MCF 10A (cell line): ENCODE measurements around the gene GTF2E1. TPM values are rescaled to one million over a fixed set of nuclear protein-coding genes. Genes with fewer than 3 reads are reported as not detected.
A peak's percentile ranks its signal among the peaks of the same experiment; 100 is the strongest.

Source experiments
- BruUV-seq: library from RNA; stranded (reverse); fragments of 400-500 nt; replicated peaks from 2 replicates; lab custom pipeline; 2021; lab: Mats Ljungman, UMichigan
- CTCF ChIA-PET: fragments of 300-600 bp; sonication (Branson Sonifier 250); formaldehyde crosslinking; extraction: SDS; loops from one replicate; lab custom pipeline; 2021; ENCODE audit warnings: antibody characterized with exemption, inconsistent platforms; lab: Yijun Ruan, JAX
- POLR2A ChIA-PET: fragments of 300-600, 350-650 bp; sonication (Branson Sonifier 250); formaldehyde crosslinking; extraction: SDS; loops from one replicate; lab custom pipeline; 2020; ENCODE audit warnings: antibody characterized with exemption, inconsistent platforms; lab: Yijun Ruan, JAX
- DNase-seq: peaks from one replicate; pipeline ENCODE4 v3.0.0-alpha.2; 2018; ENCODE audit not compliant: unreplicated experiment
- H3K27ac Mint-ChIP-seq: one replicate; pipeline ENCODE4 v1.8.0; 2022; ENCODE audit warnings: mild to moderate bottlenecking, low read depth, mixed read lengths; ENCODE audit not compliant: unreplicated experiment
- H3K27me3 Mint-ChIP-seq: one replicate; pipeline ENCODE4 v1.8.0; 2022; ENCODE audit warnings: mixed read lengths; ENCODE audit not compliant: insufficient read depth, unreplicated experiment
- H3K36me3 Mint-ChIP-seq: one replicate; pipeline ENCODE4 v1.8.0; 2022; ENCODE audit warnings: mild to moderate bottlenecking, moderate library complexity, mixed read lengths; ENCODE audit not compliant: insufficient read depth, unreplicated experiment
- H3K4me1 Mint-ChIP-seq: one replicate; pipeline ENCODE4 v1.8.0; 2022; ENCODE audit warnings: mixed read lengths; ENCODE audit not compliant: insufficient read depth, unreplicated experiment
- H3K4me3 Mint-ChIP-seq: one replicate; pipeline ENCODE4 v1.8.0; 2022; ENCODE audit warnings: mild to moderate bottlenecking, moderate library complexity, mixed read lengths; ENCODE audit not compliant: unreplicated experiment
- H3K9me3 Mint-ChIP-seq: one replicate; pipeline ENCODE4 v1.8.0; 2022; ENCODE audit warnings: mixed read lengths; ENCODE audit not compliant: unreplicated experiment
- intact Hi-C: fragments of 100-400 bp; cut with micrococcal nuclease; formaldehyde crosslinking; loops from 2 replicates; pipeline ENCODE4 v1.14.1; 2022
- total RNA-seq: library from RNA; stranded (reverse); gene quantifications from 2 replicates; pipeline ENCODE4 v1.2.3, GENCODE V29; 2022
- TF ChIP-seq, protein P1 (sequence below): fragments of 200-600 bp; IDR thresholded peaks from one replicate; pipeline ENCODE4 v1.8.0; 2022; ENCODE audit warnings: antibody characterized with exemption, mild to moderate bottlenecking; ENCODE audit not compliant: unreplicated experiment

Gene GTF2E1
- total RNA-seq, 1 experiment from 2014 or later, result 18.0 TPM

DNA sequence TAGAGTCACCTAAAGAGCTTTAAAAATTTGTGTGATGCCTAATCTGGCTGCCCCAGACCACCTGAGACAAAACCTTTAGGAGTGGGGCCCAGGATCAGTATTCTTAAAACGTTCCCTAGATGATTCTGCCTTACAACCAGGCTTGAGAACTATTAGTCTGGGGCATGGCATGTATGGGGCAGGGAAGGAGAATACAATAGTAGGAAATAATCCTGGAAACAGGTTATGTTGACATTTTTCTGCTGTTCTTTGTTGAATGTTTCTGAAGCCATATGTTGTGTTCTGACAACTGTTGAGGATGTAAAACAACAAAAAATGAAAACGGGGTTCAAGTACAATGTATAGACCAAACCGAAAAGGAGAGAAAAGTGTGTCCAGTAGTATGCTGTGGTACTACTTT, 2.9 kb downstream of the GTF2E1 start:
- H3K4me3 Mint-ChIP-seq, result no peak overlapping the region
- H3K27ac Mint-ChIP-seq, result no peak overlapping the region
- BruUV-seq, result no TSS peak
- DNase-seq, result no peak
- H3K9me3 Mint-ChIP-seq, result no peaks in the 10 kb centered on the region
- POLR2A ChIA-PET, result no interaction called here
- peaks cover 6% of the 10 kb centered on the region for H3K36me3 Mint-ChIP-seq
- peaks cover 18% of the 10 kb centered on the region for H3K4me1 Mint-ChIP-seq
- TF ChIP-seq, protein P1, sequence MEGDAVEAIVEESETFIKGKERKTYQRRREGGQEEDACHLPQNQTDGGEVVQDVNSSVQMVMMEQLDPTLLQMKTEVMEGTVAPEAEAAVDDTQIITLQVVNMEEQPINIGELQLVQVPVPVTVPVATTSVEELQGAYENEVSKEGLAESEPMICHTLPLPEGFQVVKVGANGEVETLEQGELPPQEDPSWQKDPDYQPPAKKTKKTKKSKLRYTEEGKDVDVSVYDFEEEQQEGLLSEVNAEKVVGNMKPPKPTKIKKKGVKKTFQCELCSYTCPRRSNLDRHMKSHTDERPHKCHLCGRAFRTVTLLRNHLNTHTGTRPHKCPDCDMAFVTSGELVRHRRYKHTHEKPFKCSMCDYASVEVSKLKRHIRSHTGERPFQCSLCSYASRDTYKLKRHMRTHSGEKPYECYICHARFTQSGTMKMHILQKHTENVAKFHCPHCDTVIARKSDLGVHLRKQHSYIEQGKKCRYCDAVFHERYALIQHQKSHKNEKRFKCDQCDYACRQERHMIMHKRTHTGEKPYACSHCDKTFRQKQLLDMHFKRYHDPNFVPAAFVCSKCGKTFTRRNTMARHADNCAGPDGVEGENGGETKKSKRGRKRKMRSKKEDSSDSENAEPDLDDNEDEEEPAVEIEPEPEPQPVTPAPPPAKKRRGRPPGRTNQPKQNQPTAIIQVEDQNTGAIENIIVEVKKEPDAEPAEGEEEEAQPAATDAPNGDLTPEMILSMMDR, result no peak
- intact Hi-C loops, result no loop called here
- H3K27me3 Mint-ChIP-seq, result no peaks in the 10 kb centered on the region
- CTCF ChIA-PET, result interaction anchor here (0.5 to 1.9 kb wide), 3 partner anchors 20 to 510 kb away, joined by 3 to 7 read pairs (median 3); no protein-coding TSS in a partner anchor

DNA sequence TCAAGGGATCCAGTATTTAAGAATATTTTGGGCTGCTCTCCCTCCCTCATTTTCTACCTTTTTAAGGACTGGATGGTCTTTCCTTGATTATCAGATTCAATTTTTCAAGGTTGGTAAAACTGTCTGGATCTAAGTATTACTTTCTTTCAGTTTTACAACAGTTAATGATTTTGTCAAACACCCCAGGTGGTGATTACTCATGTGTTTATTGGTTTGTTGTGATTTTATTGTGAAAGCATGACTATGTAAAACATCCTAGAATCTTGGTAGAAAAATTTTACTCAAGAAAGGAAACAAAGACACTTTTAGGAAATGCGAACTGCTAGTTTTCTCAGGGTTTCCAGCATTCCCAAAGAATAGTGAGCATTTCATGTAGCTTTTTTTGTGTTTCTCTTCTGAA, 7.3 kb downstream of the GTF2E1 start:
- Mint-ChIP-seq H3K36me3 (peaks cover 29% of the 10 kb centered on the region), H3K4me1 (peaks cover 7% of the 10 kb centered on the region), H3K27ac (no peak overlapping the region), H3K27me3 (no peaks in the 10 kb centered on the region), H3K4me3 (no peak overlapping the region), H3K9me3 (no peaks in the 10 kb centered on the region)
- TF ChIP-seq, protein P1, result no peak
- peak; percentile 6 for DNase-seq
- CTCF ChIA-PET, result interaction anchor here (0.7 kb wide), 1 partner anchor 791 kb away, joined by 3 read pairs; no protein-coding TSS in a partner anchor
- no TSS peak for BruUV-seq
- POLR2A ChIA-PET, result no interaction called here
- intact Hi-C loops, result no loop called here

DNA sequence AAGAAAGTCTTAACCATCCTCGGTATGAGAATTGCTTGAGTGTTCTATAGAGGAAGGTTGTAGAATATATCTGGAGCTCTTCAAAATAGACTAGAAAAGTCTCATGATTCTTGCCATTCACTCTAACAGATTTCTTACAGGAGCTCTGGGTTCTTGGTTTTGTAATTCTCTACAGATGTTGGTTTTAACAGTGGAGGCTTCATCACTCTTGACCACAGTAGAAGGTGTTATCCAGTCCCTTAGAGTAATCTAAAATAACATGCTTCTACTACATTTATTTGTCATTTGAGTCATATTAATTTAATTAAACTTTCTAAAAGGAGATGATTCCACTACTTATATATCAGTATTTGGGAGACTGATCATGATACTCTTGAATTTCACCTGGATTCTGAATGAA, 9.7 kb downstream of the GTF2E1 start:
- Mint-ChIP-seq H3K27me3 (no peaks in the 10 kb centered on the region), H3K36me3 (peaks cover 38% of the 10 kb centered on the region), H3K27ac (no peak overlapping the region), H3K9me3 (no peaks in the 10 kb centered on the region), H3K4me3 (no peak overlapping the region), H3K4me1 (peaks cover 7% of the 10 kb centered on the region)
- DNase-seq, result no peak
- ChIA-PET POLR2A (interaction anchor here (0.6 to 4.6 kb wide), 3 partner anchors 11 to 187 kb away, joined by 3 to 35 read pairs (median 3); partner anchors contain the start of genes GTF2E1 and RABL3), CTCF (interaction anchor here (2.1 kb wide), 1 partner anchor 42 kb away, joined by 7 read pairs; no protein-coding TSS in a partner anchor)
- intact Hi-C loops, result no loop called here
- TF ChIP-seq, protein P1, result no peak
- no TSS peak for BruUV-seq

DNA sequence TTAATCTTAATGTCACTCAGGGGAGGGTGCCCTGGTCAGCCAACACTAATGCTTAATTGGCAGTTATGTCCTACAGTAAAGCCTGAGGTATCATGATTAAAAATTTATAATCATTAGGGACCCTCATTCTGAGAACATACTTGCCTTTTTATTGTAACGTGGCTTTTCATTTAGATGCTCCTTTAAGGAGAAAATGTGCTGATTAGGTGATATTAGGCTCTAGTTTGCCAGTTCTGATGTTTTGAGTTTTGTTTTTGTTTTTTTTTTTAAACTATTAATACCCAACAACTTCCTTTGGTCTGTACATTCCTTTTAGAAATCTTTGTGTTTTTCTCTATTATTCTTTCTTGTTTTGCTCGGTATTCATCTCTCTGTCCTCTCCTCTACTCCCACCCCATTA, 10.3 kb downstream of the GTF2E1 start:
- peaks cover 39% of the 10 kb centered on the region for H3K36me3 Mint-ChIP-seq
- CTCF ChIA-PET, result interaction anchor here (0.6 to 2.1 kb wide), 2 partner anchors 42 to 483 kb away, joined by 3 to 7 read pairs; no protein-coding TSS in a partner anchor
- no peaks in the 10 kb centered on the region for H3K27me3 Mint-ChIP-seq
- POLR2A ChIA-PET, result interaction anchor here (4.6 kb wide), 1 partner anchor 11 kb away, joined by 35 read pairs; the partner anchor contains the start of genes GTF2E1 and RABL3
- intact Hi-C loops, result no loop called here
- peaks cover 7% of the 10 kb centered on the region for H3K4me1 Mint-ChIP-seq
- DNase-seq, result no peak
- no peaks in the 10 kb centered on the region for H3K9me3 Mint-ChIP-seq
- H3K27ac Mint-ChIP-seq, result no peak overlapping the region
- BruUV-seq, result no TSS peak
- TF ChIP-seq, protein P1, result no peak
- H3K4me3 Mint-ChIP-seq, result no peak overlapping the region
